DMS 273 (cell line): ENCODE results near the gene DGCR2.
A peak's percentile ranks its signal among the peaks of the same experiment; 100 is the strongest.

Experiments used
- DNase-seq: peaks from one replicate; lab custom pipeline; 2025; ENCODE audit not compliant: unreplicated experiment; lab: John Stamatoyannopoulos, UW

The DGCR2 gene

GRCh38 chr22:19128009-19128401 is 5.8 kb upstream of the DGCR2 start:
- no peak for DNase-seq

- no peak for DNase-seq
Measured at GRCh38 chr22:19127329-19128008, 5.3 kb upstream of the DGCR2 start.

GRCh38 chr22:19126309-19127273 is 4.4 kb upstream of the DGCR2 start:
- no peak for DNase-seq

GRCh38 chr22:19125474-19126308 is 3.5 kb upstream of the DGCR2 start:
- DNase-seq: no peak

DNA sequence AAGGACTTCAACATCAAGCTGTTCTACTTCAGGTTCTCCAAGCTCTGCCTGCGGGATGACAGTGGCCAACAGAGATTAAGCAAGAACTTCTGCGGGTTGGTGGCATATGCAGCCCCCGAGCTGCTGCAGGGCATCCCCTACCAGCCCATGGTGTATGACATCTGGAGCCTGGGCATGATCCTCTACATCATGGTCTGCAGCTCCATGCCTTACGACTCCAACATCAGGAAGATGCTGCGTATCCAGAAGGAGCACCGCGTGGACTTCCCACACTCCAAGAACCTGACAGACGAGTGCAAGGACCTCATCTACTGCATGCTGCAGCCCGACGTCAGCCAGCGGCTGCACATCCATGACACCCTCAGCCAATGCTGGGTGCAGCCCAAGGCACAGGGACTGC is 2.8 kb upstream of the DGCR2 start:
- no peak for DNase-seq

- DNase-seq: no peak
Measured at GRCh38 chr22:19124377-19124776, 2.2 kb upstream of the DGCR2 start.

DNA sequence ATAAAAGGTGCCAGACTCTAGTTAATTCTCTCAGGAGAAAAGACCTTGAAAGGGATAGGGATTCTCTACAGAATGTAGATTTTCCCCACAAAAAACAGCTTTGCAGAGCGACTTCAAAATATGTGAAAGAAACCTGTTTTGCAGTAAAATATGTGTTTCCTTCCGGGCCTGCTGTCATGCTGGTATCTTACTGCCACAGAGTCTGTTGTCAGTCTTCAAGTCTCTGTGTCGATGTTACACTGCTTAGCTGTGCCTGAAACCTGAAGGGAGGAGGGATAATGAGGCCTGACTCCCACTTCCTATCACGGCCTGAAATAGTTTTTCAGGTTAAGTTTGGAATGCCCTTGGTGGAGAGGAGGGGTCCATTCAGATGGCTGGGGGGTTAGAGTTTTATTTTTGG is 1.7 kb upstream of the DGCR2 start:
- DNase-seq: no peak

DNA sequence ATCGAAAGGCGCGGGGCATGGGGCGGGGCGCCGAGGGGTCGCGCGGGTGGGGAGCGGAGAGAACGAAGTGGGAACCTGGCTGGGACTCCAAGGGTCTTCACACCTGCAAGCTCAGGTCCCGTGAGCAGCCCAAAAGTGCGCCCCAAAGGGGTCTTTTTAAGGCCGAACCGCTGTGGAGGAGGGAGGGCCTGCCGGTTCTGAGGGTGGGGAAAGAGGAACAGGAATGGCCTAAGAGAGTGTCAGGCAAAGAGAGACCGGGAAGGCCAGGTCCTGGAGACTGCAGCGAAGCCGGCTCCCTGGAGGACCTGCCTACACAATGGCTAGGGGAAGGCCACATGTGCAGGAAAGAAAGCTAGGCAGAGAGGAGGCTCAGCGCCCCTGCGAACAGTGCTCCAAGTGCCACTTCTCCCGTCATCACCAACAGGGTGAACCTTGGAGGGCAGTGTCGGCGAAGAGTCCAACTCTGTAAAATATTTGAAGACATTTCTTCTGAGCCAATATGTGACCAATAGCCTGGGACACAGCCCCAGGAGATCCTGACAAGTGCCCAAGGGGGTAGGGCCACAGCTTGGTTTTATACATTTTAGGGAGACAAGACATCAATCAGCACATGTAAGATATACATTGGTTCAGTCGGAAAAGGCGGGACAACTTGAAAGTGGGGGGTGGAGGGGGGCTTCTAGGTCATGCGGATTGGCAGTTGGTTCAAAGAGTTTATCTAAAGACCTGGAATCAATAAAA is 710 bp upstream of the DGCR2 start:
- peak; percentile 28 for DNase-seq

DNA sequence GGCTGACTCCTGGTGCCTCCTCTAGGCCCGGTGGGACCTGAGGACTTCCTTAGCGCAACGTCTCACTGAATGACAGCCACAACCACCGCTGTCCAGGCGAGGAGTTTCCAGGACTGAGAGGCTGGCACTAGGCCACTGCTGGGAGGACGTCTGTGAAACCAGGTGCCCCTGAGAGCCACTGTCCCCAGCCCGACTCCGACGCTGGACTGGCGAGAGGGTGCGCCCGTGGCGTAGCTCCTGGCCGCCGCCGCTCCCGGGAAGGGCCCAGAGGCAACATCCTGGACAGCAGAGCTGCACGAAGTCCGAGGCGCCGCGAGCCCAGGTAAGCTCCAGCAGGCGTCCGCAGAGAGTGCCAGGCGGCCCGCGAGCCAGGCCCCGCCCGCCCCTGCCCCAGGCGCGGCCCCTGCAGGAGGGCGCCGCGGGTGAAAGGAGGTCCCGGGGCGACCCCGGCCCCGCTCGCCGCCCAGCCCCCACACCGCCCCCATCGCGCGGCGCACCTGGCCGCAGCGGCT is 525 bp downstream of the DGCR2 start:
- peak; percentile 49 for DNase-seq

- peak; percentile 15 for DNase-seq
Measured at GRCh38 chr22:19120829-19121630, 1.2 kb downstream of the DGCR2 start.

- DNase-seq: no peak
Measured at GRCh38 chr22:19119949-19120348, 2.3 kb downstream of the DGCR2 start.

DNA sequence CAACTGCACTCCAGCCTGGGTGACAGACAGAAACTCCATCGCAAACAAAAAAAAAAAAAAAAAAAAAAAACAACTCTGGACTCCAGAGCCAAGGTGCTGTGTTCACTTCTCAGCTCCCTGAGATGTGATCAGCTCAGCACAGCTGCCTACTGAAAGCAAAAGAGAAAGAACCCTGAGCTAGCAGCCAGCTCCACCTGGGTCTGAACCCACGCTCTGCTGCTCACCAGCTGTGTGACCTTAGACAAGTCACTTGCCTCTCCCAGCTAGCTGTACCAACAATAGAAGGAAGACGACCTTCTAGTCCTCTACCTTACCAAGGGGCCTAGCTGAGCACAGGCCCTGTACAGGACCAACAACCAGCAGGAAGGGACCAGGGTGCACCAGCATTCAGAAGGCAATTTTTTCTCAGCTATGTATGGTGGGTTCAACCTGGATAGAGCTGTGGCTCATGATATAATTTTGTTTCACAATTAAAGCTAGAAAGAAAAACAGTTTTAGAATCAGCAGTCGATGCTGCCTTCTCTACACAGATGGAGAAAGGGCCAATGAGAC is 3.8 kb downstream of the DGCR2 start:
- DNase-seq: no peak

GRCh38 chr22:19117111-19117512 is 5.1 kb downstream of the DGCR2 start:
- DNase-seq: no peak

DNA sequence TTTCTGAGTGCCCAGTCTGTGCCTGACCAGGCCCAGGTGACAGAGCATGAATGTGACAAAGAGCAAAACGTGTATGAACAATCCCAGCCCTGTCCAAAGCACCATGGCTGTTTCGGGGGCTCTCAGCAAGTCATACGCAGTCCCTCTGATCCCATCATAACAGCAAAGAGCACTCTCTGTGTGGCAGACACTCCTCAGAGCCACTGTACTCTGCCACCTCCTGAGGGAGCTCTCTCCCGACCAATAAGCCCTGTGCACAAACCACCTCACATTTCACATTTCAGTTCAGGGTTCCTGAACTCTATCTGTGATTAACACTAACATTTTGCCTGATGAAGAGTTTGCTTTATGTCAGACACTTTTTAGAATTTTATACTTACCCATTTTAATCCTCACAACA is 6.6 kb downstream of the DGCR2 start:
- no peak for DNase-seq

- no peak for DNase-seq
Measured at GRCh38 chr22:19114984-19115552, 7.1 kb downstream of the DGCR2 start.

DNA sequence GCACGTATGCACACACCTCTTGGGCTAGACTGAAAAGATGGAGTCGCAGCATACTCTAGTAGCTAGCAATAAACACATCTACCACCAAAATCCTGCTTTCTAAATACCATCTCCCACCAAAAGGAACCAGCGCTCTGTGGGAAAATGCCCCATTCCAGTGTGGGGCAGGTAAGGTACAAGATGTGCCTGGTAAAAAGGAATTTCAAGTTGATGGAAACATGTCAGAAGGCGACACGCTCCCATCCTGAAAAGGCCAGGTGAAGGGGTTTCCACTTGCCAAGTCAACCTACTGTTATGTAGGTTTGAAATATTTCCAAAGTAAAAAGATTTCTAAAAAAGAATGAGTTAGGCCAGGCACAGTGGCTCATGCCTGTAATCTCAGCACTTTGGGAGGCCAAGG is 8.8 kb downstream of the DGCR2 start:
- DNase-seq: no peak

DNA sequence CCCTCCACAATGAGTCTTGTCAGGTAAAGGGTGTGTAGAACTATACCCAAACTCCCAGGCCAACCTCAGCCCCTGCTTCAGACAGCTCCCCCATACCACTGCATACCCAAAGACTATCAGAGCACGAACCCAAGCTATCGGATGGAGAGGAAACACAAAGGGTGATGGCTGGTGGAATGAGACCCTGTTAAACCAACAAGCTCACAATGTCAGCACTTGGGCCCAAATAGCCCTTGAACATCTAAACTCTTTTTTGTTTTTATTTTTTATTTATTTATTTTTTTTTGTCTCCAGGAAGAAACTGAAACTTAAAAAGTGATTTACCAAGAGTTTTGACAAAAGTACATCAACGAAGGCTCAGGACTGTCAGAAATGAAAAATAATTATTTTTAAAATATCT is 10.6 kb downstream of the DGCR2 start:
- DNase-seq: no peak

GRCh38 chr22:19111140-19111539 is 11.1 kb downstream of the DGCR2 start:
- DNase-seq: peak; percentile 21

DNA sequence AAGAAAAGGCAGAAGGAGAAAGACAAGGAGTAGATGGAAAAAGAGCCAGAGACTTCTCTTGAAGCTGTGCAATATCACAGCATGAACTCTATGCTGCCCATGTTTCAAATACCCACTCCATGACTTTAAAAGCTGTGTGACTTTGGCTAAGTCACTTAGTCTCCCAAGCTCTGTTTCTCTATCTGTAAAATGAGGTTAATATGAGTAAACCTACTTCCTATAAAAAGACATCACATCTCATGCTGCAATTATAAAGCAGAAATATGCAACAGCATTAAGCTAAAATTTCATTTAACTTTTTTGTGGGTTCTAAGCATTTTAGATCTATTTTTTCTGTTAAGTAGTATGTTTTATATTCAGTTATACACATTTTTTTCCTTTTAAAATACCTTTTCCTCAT is 11.6 kb downstream of the DGCR2 start:
- no peak for DNase-seq
